HL-60 (cell line): Measurements from ENCODE around the gene NELFB.

ENCODE experiments used
- POLR2AphosphoS5 ChIP-seq: IDR thresholded peaks from 2 replicates; pipeline ENCODE4 v1.6.1; 2012; ENCODE audit warnings: low read depth
- SPI1 ChIP-seq: IDR thresholded peaks from 2 replicates; pipeline ENCODE4 v1.6.1; 2012; ENCODE audit warnings: low read depth, mild to moderate bottlenecking, borderline replicate concordance
- TF ChIP-seq, protein P1 (sequence below): IDR thresholded peaks from one replicate; pipeline ENCODE4 v1.5.1; 2011; ENCODE audit warnings: low read length, control low read depth, inconsistent platforms; ENCODE audit not compliant: insufficient read depth
- TF ChIP-seq, protein P2 (sequence below): IDR thresholded peaks from 2 replicates; pipeline ENCODE4 v1.6.1; 2012; ENCODE audit warnings: low read depth; ENCODE audit not compliant: insufficient replicate concordance

DNA sequence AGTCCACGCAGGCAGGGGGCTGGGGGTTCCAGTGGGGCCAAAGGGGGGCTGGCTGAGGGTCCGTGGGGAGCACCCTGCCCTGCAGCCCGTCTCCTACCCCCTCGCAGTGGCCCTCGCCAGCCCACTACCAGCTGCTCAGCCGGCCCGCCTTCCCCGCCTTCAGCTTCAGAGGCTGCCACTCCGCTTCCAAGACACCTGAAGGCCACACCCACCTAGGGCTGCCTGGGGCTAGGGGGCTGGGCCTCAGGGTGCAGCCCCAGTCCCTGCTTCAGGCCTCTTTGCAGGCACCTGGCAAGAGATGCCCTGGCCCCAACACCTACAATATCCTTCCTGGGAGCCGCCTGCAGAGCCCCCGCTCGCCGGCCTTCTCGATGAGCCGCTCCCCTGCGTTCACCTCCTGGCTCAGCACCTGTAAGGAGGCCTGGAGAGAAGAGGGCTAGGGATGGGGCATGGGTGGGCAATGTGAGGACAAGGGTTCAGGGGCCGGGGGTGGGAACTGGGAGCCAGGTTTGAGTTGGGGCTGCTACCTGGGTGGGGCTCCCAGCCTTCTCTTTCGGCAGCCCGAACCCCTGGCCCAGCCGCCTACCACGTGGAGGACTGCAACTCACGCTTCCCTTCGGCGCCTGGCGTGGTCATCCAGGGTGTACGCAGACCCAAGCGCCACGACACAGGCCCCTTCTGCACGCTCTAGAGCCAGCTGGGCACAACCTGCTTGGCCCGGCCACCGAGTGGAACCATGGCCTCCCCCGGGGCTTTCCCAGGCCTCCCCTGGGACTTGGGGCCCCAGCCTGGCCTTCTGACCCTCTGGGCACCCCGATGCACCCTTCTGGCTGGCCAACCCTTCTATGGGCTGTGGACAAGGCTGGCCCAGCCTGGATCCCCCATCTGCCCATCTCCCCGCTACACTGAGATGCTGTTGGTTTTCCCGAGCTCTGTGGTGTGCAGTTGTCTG lies 2.3 kb upstream of the NELFB start:
- TF ChIP-seq, protein P1, sequence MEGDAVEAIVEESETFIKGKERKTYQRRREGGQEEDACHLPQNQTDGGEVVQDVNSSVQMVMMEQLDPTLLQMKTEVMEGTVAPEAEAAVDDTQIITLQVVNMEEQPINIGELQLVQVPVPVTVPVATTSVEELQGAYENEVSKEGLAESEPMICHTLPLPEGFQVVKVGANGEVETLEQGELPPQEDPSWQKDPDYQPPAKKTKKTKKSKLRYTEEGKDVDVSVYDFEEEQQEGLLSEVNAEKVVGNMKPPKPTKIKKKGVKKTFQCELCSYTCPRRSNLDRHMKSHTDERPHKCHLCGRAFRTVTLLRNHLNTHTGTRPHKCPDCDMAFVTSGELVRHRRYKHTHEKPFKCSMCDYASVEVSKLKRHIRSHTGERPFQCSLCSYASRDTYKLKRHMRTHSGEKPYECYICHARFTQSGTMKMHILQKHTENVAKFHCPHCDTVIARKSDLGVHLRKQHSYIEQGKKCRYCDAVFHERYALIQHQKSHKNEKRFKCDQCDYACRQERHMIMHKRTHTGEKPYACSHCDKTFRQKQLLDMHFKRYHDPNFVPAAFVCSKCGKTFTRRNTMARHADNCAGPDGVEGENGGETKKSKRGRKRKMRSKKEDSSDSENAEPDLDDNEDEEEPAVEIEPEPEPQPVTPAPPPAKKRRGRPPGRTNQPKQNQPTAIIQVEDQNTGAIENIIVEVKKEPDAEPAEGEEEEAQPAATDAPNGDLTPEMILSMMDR: no peak
- no peak for TF ChIP-seq POLR2AphosphoS5
- TF ChIP-seq SPI1: no peak
- TF ChIP-seq, protein P2, sequence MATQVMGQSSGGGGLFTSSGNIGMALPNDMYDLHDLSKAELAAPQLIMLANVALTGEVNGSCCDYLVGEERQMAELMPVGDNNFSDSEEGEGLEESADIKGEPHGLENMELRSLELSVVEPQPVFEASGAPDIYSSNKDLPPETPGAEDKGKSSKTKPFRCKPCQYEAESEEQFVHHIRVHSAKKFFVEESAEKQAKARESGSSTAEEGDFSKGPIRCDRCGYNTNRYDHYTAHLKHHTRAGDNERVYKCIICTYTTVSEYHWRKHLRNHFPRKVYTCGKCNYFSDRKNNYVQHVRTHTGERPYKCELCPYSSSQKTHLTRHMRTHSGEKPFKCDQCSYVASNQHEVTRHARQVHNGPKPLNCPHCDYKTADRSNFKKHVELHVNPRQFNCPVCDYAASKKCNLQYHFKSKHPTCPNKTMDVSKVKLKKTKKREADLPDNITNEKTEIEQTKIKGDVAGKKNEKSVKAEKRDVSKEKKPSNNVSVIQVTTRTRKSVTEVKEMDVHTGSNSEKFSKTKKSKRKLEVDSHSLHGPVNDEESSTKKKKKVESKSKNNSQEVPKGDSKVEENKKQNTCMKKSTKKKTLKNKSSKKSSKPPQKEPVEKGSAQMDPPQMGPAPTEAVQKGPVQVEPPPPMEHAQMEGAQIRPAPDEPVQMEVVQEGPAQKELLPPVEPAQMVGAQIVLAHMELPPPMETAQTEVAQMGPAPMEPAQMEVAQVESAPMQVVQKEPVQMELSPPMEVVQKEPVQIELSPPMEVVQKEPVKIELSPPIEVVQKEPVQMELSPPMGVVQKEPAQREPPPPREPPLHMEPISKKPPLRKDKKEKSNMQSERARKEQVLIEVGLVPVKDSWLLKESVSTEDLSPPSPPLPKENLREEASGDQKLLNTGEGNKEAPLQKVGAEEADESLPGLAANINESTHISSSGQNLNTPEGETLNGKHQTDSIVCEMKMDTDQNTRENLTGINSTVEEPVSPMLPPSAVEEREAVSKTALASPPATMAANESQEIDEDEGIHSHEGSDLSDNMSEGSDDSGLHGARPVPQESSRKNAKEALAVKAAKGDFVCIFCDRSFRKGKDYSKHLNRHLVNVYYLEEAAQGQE: no peak
